NCI-H526 treated with DMSO at 0.1 percent for 48 hours (cell line): ENCODE data around the gene HOPX.
"Not testable (repeated sequence)": the region's sequence is repeated elsewhere in the genome, so short reads cannot be mapped to it uniquely, and the experiment has no call there.

Experiments used
- DNase-seq: peaks from one replicate; lab custom pipeline; 2025; lab: John Stamatoyannopoulos, UW

Gene HOPX

DNA sequence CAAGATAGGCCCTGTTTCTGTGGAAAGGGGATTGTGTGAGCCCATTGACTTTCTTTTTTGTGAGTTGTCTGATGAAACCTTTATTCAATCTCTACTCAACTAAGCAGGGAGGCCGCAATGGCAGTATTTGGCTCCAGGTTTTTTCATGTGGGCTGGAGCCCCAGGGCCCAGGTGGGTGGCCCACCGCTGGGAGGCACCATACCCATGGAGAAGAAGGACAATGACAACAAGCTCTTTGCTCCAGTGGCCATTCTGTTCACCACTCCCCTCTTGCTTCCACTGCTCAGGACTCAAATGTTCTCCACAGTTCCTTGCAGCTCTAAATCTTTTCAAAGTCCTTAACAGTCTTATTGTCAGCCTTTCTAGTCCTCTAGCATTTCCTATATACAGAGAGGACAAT lies 54.1 kb downstream of the HOPX start:
- DNase-seq = no peak

DNA sequence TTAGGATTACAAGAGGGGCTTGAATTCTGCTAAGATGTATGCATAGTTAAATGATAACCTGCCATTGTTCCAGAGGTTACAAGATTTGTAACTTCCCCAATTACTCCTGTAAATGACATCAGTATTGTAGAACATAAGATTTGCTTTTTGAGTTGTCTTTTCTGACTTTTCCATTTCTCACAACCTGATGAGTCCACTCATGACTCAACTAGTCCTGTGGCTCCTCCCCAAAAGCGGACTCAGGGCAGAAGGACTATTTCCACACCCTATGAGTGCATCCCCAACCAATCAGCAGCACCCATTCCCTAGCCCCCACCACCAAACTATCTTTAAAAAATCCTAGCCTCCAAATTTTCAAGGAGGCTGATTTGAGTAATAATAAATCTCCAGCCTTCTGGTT lies 54.7 kb downstream of the HOPX start:
- DNase-seq = no peak

DNA sequence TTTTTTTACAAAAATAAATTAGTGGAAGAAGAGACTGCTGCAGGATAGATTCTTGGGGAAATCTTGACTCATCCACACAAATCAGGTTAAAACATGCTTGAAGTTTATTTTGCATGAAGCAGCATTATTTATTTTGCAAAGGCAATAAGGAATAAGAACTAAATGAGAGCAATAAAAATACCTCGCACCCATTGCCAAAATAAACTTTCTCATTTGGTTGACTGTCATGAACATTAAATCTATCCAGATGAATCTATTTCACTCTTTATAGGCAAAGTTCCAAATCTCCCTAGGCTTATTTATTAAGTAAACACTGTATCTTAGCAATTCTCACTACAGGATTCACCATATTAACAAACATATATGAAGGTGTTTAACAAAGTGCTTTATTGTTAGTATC lies 58.9 kb downstream of the HOPX start:
- DNase-seq = no peak

DNA sequence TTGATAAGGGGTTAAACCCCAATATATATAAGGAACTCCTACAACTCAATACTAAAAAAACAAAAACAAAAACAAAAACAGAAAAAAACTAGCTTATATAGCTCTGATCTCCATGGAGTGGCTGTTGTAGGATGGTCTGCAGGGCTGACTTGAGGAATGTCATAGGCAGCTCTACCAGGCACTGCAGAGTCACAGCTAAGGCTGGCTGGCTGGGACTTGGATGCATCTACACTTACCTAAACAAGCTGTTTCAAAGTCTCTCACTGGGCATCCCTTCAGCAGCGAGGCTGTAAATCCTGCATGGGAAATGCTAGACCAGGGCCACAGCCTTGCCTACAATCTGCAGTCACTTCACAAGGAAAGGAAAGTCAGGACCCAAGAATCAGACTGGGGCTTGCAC lies 61.3 kb downstream of the HOPX start:
- DNase-seq = no peak

DNA sequence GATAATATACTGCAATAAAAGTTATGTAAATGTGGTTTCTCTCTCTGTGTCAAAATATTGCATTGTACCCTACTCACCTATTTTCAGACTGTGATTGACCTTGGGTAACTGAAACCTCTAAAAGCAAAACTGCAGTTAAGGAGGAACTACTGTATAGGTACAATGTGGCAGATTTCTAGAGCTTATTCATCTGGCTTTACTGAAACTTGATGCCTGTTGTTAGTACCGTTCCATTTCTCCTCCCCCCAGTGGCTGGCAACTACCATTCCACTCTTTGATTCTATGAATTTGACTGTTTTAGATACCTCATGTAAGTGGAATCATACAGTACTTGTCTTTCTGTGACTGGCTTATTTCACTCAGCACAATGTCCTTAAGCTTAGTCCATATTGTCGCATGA lies 61.9 kb downstream of the HOPX start:
- no peak for DNase-seq

DNA sequence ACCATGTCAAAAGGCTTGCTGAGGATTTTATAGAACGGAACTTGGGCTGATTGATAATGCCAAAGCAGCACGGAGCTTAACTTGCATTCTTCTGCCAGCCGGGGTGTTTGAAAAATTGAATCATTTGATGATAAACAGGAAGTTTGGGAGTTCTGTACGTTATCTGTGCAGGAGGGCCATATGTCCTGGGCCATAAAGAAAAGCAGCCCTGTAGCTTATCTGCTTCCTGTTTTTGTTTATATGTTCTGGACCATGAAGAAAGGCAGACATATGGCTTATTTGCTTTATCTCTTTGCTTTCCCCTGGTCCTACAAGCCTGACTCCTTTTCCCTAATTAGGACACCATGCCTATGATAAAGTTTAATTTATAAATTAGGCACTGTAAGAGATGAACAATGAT lies 62.4 kb downstream of the HOPX start:
- DNase-seq = no peak

DNA sequence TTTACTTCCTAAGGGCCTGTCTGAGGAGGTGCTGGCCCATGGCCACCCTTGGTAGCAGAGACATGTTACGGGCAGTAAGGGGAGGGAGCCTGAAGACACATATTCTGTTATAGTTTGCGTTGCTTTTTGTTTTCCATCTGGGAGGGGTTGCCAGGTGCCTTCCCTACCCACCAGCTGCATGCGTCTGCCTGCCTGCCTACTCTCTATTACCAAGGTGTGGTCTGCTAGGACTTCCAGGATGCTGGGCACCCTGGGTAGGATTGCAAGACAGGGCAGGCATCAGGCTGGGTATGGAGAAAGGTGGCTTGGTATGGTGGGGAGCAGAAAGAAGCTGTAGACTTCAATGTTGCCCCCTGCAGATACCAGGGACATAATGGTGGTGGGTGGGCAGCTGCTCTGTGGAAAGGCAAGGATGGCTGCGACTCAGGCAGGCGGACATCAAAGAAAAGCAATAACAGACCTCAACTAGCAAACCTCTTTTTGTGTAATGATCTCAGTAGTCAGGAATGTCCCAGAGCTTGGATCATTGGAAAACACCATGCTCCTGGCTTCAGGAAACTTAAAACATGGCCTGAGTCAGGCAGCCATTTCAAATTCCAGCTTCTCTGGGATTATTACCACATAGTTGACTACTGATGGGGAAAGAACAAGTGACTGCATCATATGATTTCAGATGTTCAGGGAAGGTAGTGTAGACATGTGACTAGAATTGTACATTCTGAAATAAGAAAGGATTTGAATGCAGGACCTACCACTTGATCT lies 67.8 kb downstream of the HOPX start:
- no peak for DNase-seq

DNA sequence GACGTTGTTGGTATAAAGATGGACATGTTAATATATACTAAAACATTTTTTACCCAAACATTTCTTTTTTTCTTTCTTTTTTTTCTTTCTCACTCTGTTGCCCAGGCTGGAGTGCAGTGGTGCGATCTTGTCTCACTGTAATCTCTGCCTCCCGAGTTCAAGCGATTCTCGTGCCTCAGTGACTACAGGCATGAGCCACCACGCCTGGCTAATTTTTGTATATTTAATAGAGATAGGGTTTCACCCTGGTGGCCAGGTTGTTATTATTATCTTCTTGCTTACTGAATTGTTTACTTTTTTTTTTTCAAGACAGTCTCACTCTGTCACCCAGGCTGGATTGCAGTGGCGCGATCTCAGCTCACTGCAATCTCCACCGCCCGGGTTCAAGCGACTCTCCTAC lies 68.8 kb downstream of the HOPX start:
- no peak for DNase-seq

DNA sequence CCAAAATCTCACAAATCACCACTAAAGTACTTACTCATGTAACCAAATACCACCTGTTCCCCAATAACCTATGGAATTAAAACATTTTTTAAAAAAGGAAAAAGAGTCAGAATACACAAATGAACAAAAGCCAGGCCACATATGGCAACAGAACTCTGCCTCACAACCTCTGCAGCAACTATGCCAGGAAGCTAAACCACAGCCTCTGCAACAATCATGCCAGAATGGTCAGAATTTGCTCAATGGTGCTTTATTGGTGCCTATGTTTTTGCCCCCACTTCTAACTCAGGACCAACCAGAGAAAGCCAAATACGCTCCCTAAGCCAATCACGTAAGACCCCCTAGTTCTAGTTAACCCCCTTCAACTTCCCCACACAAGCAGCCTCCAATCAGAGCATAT lies 69.6 kb downstream of the HOPX start:
- DNase-seq = no peak

DNA sequence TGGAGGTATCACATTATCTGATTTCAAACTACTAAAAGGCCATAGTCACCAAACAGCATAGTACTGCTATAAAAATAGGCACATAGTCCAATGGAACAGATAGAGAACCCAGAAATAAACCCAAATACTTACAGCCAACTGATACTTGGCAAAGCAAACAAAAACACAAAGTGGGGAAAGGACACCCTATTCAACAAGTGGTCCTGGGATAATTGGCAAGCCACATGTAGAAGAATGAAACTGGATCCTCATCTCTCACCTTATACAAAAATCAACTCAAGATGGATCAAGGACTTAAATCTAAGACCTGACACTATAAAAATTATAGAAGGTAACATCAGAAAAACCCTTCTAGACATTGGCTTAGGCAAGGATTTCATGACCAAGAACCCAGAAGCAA lies 70.9 kb downstream of the HOPX start:
- DNase-seq = not testable (repeated sequence)

DNA sequence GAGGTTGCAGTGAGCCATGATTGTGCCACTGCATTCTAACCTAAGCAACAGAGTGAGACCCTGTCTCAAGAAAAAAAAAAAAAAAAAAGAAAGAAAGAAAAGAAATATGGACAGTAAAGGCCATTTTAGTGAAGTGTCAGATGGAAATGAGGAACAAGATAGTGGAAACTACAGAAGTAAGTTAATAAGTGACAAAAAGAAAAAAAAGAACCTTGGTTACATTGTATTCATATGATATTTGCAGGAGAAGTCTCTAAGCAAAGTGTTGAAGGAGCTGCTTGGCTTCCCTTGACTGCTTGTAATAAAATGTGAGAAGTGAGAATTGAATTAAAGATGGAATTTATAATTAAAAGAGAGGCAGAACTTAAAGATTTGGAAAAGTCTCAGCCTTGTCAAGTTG lies 73.2 kb downstream of the HOPX start:
- no peak for DNase-seq

DNA sequence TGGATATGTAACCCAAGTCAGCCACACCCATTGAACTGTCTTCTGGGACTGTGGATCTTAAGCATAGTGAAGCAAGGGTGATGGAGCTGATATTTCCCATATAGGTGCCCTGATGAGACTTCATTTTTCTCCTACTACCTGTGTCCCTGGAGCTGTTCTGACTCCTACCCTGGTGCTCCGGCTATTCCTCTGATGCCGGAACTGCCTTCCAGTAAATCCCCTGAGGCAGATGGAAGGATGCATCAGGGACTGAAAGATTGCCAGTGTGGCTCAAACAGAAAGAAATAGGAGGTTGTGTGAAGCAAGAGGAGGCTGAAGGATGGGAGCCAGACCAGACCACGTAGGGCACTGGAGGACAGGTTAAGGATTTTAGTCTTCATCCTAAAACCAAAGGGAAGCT lies 74.7 kb downstream of the HOPX start:
- no peak for DNase-seq

DNA sequence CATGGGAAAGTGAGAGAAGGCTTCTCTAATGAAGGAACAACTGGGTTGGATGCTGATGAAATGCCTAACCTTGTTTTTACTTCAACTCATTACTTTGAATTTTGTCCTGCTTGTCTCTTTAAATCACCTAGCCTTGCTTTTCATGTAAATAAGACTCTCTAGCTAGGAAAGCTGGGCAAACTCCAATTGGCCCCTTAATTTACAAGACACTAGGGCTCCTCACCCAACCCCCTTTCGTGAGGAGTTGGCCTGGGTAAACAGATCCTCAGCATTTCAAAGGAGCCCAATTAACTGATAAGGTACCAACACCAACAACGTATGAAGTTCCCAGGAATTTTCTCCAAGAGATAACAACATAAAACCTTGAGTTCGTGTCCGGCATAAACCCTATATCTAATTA lies 75.6 kb downstream of the HOPX start:
- not testable (repeated sequence) for DNase-seq

DNA sequence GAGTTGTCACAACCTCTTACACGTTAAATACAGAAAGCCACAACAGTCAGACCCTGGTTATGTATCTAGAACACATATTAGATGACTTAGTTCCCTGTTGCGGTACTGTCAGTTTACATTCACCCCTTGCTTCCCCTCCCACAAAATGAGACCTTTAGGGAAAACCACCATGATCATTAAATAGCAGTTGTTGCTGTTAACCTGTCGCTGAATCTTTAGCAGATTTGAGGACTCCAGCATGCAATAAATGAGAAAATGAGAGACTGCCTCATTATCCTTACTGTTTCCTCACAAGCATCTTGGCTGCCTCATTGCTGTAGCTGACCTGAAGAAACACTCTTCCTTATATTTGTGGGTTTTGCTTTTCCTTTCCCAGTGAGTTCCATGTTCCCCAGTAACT lies 77.8 kb downstream of the HOPX start:
- DNase-seq = no peak
